Liver (tissue), 3 donors: Measurements from ENCODE around the gene WSCD2.

Experiments used
- EGR1 ChIP-seq, 2 donors: IDR thresholded peaks; 2 replicates each; pipeline ENCODE4 v1.6.1; 2016 to 2018; ENCODE audit warnings: antibody characterized with exemption in 2 of 2, low read depth in 2 of 2
- HNF4A ChIP-seq, 2 donors: conservative IDR thresholded peaks; 2 replicates each; pipeline ENCODE4 v1.6.1; 2016; ENCODE audit warnings: antibody characterized with exemption in 2 of 2, mild to moderate bottlenecking in 2 of 2
- HNF4G ChIP-seq: IDR thresholded peaks from 2 replicates; pipeline ENCODE4 v1.6.1; 2016; ENCODE audit warnings: antibody characterized with exemption
- JUND ChIP-seq, 2 donors: IDR thresholded peaks; 2 replicates each; pipeline ENCODE4 v1.6.1; 2016; ENCODE audit warnings: antibody characterized with exemption in 2 of 2
- RAD21 ChIP-seq, 2 donors: IDR thresholded peaks; 2 replicates each; pipeline ENCODE4 v1.6.1; 2016; ENCODE audit warnings: antibody characterized with exemption in 2 of 2, mild to moderate bottlenecking in 2 of 2
- REST ChIP-seq: IDR thresholded peaks from 2 replicates; pipeline ENCODE4 v1.6.1; 2016; ENCODE audit warnings: antibody characterized with exemption, mild to moderate bottlenecking
- SP1 ChIP-seq: IDR thresholded peaks from 2 replicates; pipeline ENCODE4 v1.6.1; 2018; ENCODE audit warnings: antibody characterized with exemption, mild to moderate bottlenecking
- TAF1 ChIP-seq: conservative IDR thresholded peaks from 2 replicates; pipeline ENCODE4 v1.6.1; 2016; ENCODE audit warnings: antibody characterized with exemption, mild to moderate bottlenecking
- ZBTB33 ChIP-seq: IDR thresholded peaks from 2 replicates; pipeline ENCODE4 v1.6.1; 2016; ENCODE audit warnings: antibody characterized with exemption
- TF ChIP-seq, protein P1 (sequence below): fragments of 150-350 bp; IDR thresholded peaks from 2 replicates; pipeline ENCODE4 v1.5.1; 2017; ENCODE audit warnings: improper control_type of control experiment, low read depth, low read length; ENCODE audit not compliant: missing input control
- TF ChIP-seq, protein P2 (sequence below): IDR thresholded peaks from 2 replicates; pipeline ENCODE4 v1.6.1; 2016; ENCODE audit warnings: antibody characterized with exemption
- TF ChIP-seq, protein P3 (sequence below): IDR thresholded peaks from 2 replicates; pipeline ENCODE4 v1.6.1; 2016; ENCODE audit warnings: antibody characterized with exemption
- donor health status: healthy.
- donor health status: healthy.

- TF ChIP-seq ZBTB33 = no peak
- TF ChIP-seq, protein P1, sequence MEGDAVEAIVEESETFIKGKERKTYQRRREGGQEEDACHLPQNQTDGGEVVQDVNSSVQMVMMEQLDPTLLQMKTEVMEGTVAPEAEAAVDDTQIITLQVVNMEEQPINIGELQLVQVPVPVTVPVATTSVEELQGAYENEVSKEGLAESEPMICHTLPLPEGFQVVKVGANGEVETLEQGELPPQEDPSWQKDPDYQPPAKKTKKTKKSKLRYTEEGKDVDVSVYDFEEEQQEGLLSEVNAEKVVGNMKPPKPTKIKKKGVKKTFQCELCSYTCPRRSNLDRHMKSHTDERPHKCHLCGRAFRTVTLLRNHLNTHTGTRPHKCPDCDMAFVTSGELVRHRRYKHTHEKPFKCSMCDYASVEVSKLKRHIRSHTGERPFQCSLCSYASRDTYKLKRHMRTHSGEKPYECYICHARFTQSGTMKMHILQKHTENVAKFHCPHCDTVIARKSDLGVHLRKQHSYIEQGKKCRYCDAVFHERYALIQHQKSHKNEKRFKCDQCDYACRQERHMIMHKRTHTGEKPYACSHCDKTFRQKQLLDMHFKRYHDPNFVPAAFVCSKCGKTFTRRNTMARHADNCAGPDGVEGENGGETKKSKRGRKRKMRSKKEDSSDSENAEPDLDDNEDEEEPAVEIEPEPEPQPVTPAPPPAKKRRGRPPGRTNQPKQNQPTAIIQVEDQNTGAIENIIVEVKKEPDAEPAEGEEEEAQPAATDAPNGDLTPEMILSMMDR = no peak
- TF ChIP-seq SP1 = no peak
- TF ChIP-seq REST = no peak
- no peak for TF ChIP-seq TAF1
- no peak for TF ChIP-seq RAD21 (IDR thresholded peaks at IDR 0.05)
- no peak for TF ChIP-seq JUND (IDR thresholded peaks at IDR 0.05)
- TF ChIP-seq, protein P2, sequence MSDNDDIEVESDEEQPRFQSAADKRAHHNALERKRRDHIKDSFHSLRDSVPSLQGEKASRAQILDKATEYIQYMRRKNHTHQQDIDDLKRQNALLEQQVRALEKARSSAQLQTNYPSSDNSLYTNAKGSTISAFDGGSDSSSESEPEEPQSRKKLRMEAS = no peak
- no peak for TF ChIP-seq HNF4G
- TF ChIP-seq EGR1 (IDR thresholded peaks at IDR 0.05; ENCODE audit: low read depth in 2 of 2) = no peak
- no peak for TF ChIP-seq HNF4A (conservative IDR thresholded peaks at IDR 0.05)
- TF ChIP-seq, protein P3, sequence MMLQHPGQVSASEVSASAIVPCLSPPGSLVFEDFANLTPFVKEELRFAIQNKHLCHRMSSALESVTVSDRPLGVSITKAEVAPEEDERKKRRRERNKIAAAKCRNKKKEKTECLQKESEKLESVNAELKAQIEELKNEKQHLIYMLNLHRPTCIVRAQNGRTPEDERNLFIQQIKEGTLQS = no peak
Observed at GRCh38 chr12:108191086-108191485, 62.0 kb downstream of the WSCD2 start.
